HuH-7 (cell line): Measurements from ENCODE around the gene SLC1A7.

Experiments
- DNase-seq: peaks from one replicate; pipeline ENCODE4 v3.0.0; 2011; ENCODE audit warnings: low spot score

SLC1A7 gene

DNA sequence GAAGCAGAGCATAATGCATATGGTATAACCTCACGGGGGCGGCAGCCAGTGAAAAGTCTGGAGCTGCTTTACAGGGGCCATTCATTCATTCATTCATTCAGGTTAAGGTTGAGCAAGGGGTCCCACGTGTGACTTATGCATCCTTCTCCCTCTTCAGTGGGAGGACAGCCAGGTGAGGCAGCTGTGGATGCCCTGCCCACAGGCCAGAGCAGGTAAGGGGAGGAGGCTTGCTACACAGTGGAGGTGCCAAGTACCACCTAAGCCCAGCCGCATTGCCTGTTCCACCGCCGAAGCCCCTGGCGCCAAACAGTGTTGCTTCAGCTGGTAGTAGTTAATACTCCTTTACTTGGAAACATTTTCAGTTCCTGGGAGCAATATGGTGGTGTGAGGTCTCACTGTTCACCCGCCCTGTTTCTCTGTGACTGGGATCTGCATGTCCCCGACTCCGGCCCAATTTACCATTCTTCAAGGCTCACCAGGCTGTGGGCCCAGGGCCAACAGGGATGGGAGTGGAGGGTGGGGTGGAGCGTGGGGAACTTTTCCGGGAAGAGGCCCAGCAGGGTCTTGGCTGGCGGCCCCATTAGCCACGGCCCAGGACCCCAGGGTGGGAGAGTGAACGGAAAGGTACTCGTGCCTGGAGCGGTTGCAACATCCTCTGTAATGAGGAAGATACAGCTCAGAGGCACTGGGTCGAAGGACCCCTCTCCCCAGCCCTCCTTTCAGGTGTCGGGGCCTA lies 81.1 kb downstream of the SLC1A7 start:
- no peak for DNase-seq

DNA sequence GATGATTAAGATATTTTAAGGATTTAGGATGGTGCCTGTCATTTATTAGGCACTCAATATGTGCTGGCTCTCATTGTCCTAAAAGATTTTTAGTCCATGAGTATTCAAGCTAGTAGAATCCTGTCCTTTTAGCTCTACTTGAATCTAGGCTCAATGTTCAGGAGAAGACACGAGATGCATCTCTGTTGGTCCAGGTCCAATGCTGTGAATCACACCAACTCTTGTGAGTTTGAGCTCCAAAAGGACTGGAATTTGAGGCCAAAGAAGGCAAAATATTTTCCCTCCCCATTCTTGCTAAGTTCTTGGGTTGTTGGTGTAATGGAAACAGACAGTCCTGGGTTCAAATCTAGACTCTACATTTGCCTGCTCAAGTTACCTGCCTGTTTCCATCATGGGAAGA lies 81.9 kb downstream of the SLC1A7 start:
- no peak for DNase-seq

DNA sequence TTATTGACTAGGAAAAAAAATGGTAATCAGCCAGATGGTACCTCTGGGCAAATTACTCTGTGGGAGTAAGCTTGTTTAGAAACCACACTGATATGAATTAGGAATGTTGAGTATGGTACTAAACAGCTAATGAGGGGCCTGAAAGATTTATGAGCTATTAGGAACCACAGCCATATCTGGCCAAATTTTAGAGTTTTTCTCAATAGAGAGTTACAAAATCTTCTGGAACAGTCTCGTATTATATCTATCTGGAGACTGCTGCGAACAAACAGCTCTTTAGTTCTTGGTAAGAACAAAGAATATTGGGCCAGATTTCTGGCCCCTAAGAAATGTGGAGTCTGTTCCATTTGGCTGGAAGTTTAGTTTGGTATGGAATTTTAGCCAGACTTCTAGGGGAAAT lies 85.3 kb downstream of the SLC1A7 start:
- no peak for DNase-seq

DNA sequence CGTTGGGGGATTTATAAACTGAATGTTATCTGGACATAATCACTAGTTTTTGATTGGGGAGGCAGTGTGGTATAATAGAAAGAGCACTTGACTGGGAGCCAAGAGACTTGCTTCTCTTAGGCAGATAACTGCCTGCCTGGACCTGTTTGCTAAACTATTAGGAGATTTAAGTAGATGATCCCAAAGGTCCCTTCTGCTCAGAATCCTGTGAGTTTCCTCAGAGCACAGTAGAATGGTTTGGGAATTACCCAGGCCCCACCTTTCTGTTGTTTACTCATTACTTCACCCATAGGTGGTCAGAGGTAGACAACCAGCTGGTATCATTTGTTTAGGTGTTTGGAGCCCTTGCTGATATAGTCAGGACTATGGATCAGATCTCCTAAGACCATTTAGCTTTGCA lies 90.8 kb downstream of the SLC1A7 start:
- no peak for DNase-seq

DNA sequence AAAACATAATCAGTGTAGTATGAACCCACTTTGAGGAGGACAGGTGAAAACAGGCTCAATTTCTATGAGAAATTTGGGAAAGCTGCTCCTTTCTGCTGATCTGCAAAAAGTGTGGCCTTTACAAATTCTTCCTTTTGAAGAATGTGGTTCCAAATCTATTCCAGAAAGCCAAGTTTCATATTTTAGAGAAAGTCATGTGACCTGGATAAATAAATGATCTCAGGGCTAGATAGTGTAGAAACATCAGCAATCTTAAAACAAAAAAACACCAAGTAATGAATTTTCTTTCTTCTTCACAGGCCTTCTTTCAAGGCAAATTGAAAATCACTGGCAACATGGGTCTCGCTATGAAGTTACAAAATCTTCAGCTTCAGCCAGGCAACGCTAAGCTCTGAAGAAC lies 92.1 kb downstream of the SLC1A7 start:
- no peak for DNase-seq

DNA sequence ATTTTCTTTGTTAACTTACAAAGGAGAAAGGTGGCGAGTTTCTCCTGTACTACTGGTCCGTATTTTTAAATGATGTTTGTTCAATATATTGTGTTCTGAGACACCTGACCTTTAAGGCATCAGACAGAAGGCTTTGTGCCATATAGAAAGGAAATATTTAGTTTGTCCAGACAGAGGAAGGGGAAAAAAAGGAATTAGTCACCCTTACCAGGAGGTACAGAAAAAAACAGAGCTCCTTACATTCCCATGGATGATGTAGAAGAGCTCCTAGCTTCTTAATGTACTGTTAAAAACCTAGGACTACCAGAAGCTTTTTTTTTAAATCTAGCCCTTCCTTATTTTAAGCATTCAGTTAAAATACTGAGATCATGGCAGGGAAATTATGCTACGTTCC lies 92.9 kb downstream of the SLC1A7 start:
- no peak for DNase-seq

DNA sequence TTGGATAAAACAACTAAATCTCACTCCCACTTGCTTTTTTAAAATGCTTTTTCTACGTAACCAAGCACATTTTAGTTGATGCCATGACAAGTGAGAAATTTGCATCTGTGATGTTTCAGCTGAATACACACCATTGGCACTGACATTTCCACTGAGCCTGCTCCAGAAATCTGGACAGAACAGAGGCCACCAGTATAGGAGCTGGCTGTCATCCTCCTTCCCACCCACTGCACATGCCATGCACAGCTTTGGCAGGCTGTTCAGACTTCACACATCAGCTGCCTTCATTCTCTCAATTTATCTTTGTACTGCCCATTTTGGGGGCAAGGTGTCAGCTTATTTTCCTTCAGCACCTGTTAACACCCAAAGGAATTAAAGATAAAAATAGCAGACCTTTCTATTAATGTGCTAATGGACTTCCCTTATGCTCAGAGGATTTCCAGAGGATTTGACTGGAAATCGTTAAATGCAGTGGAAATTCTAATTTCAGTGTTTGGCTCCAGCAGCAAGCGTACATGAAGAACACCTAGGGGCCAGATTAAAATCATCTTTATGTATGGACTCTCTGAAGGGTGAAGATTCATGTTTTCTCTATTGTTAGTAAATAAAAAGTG lies 93.4 kb downstream of the SLC1A7 start:
- no peak for DNase-seq

DNA sequence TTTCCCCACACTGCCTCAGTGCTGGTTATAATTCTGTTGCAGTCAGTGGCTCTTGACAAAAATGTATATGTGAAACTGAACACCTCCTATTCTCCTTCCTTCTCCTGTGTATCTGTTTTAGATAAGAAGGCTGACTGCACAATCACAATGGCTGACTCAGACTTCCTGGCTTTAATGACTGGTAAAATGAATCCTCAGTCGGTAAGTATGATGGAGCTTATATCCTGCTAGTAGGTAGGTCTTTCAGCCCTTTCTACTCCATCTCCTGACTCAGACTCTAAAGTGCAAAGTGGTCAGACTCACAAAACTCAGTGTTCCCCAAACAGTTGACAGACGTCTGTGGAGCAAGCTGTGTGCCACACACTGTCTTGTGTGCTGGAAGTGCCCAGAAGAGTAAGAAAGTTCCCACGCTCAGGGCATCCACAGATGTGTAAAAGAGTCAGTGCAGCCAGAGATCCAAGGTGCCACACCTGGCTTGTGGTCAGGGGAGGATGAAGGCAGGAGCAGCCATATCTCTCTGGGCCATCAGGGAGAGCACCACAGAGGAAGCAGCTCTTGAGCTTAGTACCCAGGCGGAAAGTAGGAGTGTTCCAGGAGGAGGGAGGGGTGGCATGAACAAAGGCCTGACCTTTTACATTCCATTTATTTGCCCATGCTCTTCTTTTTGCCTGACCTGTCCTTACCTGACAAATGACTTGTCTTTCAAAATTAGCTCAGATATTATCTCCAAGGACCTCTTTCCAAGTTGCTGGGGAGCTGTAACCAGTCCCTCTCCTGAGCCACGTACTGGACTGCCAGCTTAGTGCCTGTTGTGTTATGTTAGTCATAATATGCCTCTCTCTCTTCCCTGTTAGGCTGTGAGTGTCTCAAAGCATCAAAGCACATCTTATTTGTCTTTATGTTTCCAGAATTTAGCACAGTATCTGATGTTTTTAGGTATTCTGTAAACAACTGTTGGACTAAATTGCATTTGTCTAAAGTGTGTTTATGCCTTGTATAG lies 94.4 kb downstream of the SLC1A7 start:
- no peak for DNase-seq

DNA sequence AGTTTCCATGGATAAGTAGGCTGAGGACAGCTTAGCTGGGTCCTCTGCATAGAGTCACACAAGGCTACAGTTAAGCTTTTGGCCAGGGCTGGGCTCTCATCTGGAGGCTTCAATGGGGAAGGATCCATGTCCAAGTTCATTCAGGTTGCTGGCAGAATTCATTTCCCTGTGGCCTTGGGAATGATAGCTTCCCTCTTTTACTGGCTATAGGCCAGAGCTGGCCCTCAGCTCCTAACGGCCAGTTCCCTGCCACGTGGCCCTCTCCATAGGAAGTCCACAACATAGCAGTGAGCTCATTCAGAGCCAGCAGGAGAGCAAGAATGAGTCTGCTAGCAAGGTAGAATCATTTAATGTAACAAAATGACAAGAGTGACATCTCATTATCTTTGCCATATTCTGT lies 95.5 kb downstream of the SLC1A7 start:
- no peak for DNase-seq

DNA sequence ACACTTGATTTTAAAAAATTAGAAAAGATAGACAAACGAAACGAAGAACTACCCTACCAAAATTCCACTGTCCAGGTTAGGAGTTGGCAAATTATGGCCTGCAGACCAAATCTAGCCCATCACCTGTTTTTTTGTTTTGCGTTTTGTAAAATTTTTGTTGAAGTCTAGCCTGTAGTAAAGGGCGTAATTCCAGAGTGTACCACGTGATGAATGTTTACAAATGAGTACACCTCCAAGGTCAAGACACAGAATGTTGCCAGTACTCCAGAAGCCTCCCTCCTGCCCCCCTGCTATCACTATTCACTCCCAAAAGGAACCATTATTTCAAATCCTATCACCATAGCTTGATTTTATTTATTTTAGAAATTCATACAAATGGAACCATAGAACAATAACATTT lies 97.5 kb downstream of the SLC1A7 start:
- no peak for DNase-seq

DNA sequence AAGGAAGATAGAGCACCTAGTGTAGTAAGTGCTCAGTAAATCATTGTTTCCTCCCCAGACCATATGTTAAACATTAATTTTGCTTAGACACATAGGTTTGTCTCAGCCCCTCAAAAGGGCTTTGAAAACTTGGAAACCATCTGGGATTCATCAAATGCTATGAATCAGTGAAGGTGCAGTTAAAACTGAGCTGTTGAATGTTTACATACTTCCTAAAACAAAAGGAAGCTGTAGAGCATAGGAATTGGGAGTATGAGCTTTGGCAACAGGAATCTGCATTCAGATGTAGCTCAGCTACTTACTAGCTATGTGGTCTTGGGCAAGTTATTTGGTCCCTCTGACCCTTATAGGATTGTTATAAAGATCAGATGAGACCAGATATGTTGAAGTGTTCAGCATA lies 99.2 kb downstream of the SLC1A7 start:
- DNase-seq = no peak

DNA sequence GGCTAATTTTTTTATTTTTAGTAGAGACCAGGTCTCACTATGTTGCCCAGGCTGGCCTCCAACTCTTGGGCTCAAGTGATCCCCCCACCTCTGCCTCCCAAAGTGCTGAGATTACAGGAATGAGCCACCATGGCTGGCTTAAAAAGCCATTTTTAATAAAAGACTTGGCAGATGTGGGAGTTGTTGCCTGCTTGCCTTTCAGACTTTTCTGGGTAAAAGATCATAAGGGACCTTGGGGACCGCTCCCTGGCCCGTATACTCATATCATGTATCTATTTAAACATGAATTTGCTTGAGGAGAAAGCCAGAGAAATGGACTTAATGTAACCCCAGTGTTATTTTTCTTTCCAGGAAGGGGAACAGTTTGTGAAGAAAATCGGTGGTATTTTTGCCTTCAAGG lies 103.9 kb downstream of the SLC1A7 start:
- no peak for DNase-seq
